B cell (primary cell): ENCODE measurements around the gene RPTOR.

Experiments used
- EZH2 ChIP-seq: IDR thresholded peaks from 2 replicates; pipeline ENCODE4 v1.6.1; 2012; ENCODE audit warnings: borderline replicate concordance, low read depth, mild to moderate bottlenecking, moderate library complexity, low read length; ENCODE audit not compliant: insufficient read depth, poor library complexity, severe bottlenecking
- TF ChIP-seq, protein P1 (sequence below): fragments of 200-600 bp; IDR thresholded peaks from one replicate; pipeline ENCODE4 v1.8.0; 2022; ENCODE audit warnings: antibody characterized with exemption, mild to moderate bottlenecking

DNA sequence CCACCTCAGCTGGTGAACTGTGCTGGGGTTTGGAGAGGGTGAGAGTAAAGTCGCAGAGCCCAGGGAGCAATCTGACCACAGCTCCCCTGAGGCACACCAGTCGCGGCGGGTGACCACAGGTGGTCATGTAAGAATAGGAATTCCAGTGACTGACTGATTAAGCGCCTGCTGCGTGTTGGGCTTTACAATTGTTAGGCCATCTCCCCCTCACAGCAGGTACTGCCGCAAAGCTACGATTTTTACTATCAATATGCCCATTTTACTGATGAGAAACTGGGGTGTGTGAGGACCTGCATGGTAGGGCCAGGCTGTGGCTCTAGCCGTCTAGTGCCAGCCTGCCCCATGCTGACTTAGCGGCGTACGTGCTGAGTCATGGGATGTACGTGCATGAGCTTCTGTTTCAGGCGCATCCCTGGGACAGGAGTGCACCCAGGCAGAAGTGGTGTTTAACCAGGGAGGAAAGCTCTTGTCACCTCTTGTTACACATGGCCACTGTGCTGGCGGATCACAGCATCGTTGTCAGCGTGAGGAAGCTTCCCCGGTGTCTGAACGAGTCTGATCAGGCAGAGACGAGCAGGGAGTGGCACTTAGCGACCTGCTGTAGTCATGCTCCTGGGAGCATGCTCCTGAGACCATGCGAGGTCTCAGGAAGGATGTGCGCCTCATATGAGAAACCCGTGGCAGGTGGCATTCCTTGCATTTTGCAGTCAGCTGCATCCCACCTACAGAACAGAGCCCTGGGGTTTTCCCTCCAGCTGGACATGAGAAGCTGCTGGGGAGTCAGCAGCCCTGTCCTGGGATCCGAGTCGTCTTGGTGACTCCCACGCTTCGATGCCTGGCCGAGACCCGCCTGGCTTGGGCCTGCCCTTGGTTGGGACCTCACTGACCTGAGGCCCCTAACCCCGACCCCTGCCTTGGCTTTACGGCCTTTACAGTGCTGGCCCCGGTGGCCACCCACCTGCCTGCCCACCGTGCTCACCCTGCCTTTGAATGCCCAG, 283.3 kb downstream of the RPTOR start:
- no peak for TF ChIP-seq EZH2
- TF ChIP-seq, protein P1, sequence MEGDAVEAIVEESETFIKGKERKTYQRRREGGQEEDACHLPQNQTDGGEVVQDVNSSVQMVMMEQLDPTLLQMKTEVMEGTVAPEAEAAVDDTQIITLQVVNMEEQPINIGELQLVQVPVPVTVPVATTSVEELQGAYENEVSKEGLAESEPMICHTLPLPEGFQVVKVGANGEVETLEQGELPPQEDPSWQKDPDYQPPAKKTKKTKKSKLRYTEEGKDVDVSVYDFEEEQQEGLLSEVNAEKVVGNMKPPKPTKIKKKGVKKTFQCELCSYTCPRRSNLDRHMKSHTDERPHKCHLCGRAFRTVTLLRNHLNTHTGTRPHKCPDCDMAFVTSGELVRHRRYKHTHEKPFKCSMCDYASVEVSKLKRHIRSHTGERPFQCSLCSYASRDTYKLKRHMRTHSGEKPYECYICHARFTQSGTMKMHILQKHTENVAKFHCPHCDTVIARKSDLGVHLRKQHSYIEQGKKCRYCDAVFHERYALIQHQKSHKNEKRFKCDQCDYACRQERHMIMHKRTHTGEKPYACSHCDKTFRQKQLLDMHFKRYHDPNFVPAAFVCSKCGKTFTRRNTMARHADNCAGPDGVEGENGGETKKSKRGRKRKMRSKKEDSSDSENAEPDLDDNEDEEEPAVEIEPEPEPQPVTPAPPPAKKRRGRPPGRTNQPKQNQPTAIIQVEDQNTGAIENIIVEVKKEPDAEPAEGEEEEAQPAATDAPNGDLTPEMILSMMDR = no peak
